ENCODE data around the gene RUNX2. TPM values are rescaled to one million over a fixed set of nuclear protein-coding genes. Genes with fewer than 3 reads are reported as not detected.
A peak's percentile ranks its signal among the peaks of the same experiment; 100 is the strongest.

Gene RUNX2
- total and polyA plus RNA-seq, 9 of the 15 experiments (the other 6 are each of a cell fraction or from before 2014, with no cell fraction given) = 0.29 to 1.00 (median 0.43) TPM

- Histone ChIP-seq H3K4me1 (replicated peaks in 1 of 2; ENCODE audit: control insufficient read depth in 2 of 2, insufficient read depth in 2 of 2, low read length in 2 of 2) (peaks cover 0 to 41% of the 10 kb centered on the region in 2 experiments; a peak in 4 of 5 replicates), H3K4me2 (ENCODE audit: insufficient read depth, low read length) (no peak overlapping the region), H3K9me1 (ENCODE audit: control insufficient read depth, insufficient read depth, low read length) (no peaks in the 10 kb centered on the region), H3K9ac (ENCODE audit: insufficient read depth in 1 of 2, low read depth in 2 of 2, low read length in 2 of 2) (no peak overlapping the region), H2AFZ (ENCODE audit: low read depth, low read length) (no peak overlapping the region), H3K9me3 (replicated peaks; ENCODE audit: control insufficient read depth, insufficient read depth, low read depth, low read length) (no peaks in the 10 kb centered on the region), H3K4me3 (no peak overlapping the region), H4K20me1 (replicated peaks; ENCODE audit: control insufficient read depth, insufficient read depth, low read length) (no peaks in the 10 kb centered on the region), H3K27me3 (ENCODE audit: control insufficient read depth in 2 of 2, insufficient read depth in 2 of 2, low read length in 2 of 2) (peaks cover 9 to 19% of the 10 kb centered on the region in 2 experiments; a peak in 4 of 5 replicates), H3K27ac (ENCODE audit: extremely low read depth, low read depth, low read length) (no peak overlapping the region), H3K79me2 (ENCODE audit: control insufficient read depth, insufficient read depth, low read length) (no peaks in the 10 kb centered on the region), H3K36me3 (ENCODE audit: control insufficient read depth, insufficient read depth, low read length) (no peaks in the 10 kb centered on the region)
- ATAC-seq (no peak), DNase-seq (ENCODE audit: extremely low read depth in 1 of 4, low spot score in 3 of 4) (no peak), FAIRE-seq (no peak)
- in situ Hi-C loops (cut with MboI) (no loop called here), intact Hi-C loops (cut with micrococcal nuclease) (loop anchor here (5.0 kb wide), 2 partner anchors 38 to 128 kb away; no protein-coding TSS in a partner anchor)
- BruUV-seq (replicated peaks) = no TSS peak
- CTCF ChIA-PET (ENCODE audit: low intra/inter-chr PET ratio) = no interaction called here
- POLR2A ChIA-PET = no interaction called here
- TF ChIP-seq POLR2AphosphoS5 (IDR thresholded peaks at IDR 0.05; ENCODE audit: control insufficient read depth, insufficient read depth, low read depth, low read length) = no peak
- TF ChIP-seq SP1 (CRISPR knock-in tag; IDR thresholded peaks at IDR 0.05) = no peak
- no peak for TF ChIP-seq MAFK (IDR thresholded peaks at IDR 0.05; ENCODE audit: low read length)
- no peak for TF ChIP-seq KDM1A (IDR thresholded peaks at IDR 0.05)
- no peak for TF ChIP-seq ZNF696 (CRISPR knock-in tag; conservative IDR thresholded peaks at IDR 0.05)
- peak; percentile 12; the same call in 1 of the 2 replicates for TF ChIP-seq RBFOX2 (IDR thresholded peaks at IDR 0.05; ENCODE audit: low read depth, low read length)
- TF ChIP-seq FOXK1 (CRISPR knock-in tag; IDR thresholded peaks at IDR 0.05; ENCODE audit: borderline replicate concordance) = no peak
- WGBS (ENCODE audit: insufficient coverage, low coverage, missing lambda C conversion rate) = 91% methylated on average over 30 of the region's 38 CpGs
These were observed 95.8 kb downstream of the RUNX2 start for GRCh38 chr6:45423824-45424450.

Measured in K562 (cell line).